Activated T-cell treated with anti-CD3 and anti-CD28 coated beads for 4 hours (primary cell): ENCODE measurements around the gene PIRT.

Experiments
- DNase-seq: peaks from one replicate; pipeline ENCODE4 v3.0.0-alpha.2; 2020

Gene PIRT

DNA sequence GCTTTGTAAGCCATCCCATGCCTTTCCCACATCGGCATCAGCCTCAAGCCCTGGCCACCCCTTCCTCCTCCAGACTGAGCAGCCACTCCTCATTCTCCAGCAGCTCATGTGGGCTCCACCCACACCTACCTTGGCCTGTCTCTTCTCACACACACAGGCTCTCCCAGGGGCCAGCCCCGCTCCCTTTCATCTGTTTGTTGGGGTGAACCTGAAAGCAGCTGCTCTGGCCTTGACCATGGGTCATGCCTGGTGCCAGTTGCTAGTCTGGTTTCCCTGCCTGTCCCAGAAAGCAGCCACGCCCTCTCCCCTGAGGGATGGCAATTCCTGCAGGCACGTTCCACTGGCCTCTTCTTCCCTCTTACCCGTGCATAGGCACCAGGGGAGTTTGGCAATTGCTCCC, 22.6 kb downstream of the PIRT start:
- DNase-seq = no peak

DNA sequence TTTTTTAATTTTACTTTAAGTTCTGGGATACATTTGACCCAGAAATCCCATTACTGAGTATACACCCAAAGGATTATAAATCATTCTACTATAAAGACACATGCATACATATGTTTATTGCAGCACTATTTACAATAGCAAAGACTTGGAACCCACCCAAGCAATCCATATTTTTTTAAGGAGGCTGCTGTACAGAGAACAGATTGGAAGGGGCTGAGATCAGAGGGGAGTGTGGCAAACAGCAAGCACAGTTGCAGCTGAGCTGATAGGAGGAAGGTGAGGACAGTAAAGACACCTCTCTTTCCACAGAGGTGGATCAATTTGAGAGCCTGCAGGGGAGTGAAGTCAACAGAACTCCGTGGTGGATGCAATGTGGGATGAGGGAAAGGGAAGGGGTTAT, 23.8 kb downstream of the PIRT start:
- no peak for DNase-seq

DNA sequence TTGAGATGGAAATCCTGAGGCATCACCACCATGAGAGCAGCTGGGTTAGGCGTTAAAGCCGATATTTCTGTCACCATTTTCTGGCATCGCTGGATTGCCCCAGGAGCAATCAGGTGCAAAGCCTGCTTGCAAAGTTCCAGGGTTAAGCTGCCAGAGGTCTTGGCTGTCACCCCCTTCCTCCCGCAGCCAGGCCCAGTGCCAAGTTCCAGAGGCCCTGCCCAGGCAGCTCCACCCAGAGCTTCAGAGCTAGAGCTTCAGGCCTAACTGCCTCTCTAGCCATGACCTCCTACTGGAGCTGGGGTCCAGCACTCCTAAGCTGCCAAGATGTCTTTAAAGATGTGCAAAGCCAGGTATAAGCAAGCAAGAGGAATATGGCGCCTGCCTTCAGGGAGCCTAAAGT, 25.2 kb downstream of the PIRT start:
- DNase-seq = no peak

DNA sequence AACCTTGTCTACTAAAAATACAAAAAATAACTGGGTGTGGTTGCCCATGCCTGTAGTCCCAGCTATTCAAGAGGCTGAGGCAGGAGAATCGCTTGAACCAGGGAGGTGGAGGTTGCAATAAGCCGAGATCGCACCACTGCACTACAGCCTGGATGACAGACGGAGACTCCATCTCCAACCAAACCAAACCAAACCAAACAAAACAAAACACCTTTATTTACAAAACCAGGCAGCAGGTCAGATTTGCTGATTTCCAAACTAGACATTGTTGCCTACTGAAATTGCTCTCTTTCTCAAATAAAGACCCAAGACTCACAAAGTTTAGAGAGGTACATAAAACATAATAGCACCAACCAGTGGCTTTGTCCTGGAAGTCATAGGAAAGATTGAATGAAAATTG, 28.3 kb downstream of the PIRT start:
- DNase-seq = no peak

DNA sequence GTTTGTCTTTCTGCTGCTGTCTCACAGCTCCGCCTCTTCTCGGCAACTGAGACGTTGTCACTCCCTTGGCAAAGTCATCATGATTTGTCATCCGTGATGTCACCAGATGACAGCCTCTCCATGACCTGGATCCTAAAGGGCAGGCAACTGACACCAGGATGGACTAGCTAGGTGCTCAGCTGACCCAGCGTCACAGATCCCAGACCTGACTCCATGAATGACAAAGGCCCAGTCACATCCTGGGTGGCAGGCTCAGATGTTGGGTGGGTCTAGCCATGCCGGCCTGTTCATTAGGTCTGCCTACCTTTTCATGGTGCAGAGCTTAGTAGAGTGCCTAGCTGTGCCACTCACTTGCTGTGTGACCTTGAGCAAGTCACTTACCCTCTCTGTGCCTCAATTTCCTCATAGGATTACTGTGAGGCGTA, 30.2 kb downstream of the PIRT start:
- no peak for DNase-seq

DNA sequence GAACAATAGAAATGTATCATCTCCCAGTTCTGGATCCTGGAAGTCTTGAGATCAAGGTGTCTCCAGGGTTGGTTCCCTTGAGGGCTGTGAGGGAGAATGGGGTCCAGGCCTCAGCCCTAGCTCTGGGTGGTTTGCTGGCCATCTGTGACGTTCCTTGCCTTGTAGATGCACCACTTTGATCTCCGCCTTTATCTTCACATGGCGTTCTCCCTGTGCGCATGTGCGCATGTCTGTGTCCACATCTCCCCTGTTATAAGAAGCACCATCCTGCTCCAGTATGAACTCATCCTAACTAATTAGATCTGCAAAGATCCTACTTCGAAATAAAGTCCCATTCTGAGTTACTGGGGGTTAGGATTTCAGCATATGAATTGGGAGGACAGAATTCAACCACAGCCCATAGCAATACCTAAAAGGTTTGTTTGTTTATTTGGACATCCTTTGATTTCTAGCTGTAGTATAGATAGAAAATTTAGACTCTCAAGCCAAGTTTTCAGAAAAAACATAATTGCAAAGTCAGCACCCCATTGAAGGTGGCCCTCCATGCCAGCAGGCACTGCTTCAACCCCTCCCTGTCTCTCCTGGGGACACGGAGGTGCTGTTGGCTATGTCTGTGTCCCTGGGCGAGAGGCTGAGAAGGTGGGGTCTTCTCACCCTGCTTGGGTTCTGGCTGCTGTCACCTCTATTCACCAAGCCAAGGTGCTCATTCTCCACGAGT, 31.2 kb downstream of the PIRT start:
- no peak for DNase-seq

DNA sequence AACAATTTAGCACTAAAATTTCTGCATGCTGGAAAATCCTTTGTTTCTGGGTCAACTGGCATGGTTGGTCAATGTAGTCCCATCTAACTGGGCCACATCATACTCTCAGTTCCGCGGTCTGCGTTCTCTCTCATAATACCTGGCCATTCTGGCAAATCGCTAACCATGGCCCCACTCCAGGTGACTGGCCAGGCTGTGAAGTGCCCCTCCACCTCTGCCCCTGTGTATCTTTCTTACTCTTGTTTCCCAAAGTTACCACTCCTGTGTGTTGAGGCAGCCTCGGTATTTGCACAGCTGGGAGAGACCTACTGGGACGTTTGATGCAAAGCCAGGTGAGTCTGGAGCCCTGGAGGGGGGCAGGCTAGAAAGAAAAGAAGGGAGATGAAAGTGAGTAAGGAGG, 32.0 kb downstream of the PIRT start:
- DNase-seq = no peak

DNA sequence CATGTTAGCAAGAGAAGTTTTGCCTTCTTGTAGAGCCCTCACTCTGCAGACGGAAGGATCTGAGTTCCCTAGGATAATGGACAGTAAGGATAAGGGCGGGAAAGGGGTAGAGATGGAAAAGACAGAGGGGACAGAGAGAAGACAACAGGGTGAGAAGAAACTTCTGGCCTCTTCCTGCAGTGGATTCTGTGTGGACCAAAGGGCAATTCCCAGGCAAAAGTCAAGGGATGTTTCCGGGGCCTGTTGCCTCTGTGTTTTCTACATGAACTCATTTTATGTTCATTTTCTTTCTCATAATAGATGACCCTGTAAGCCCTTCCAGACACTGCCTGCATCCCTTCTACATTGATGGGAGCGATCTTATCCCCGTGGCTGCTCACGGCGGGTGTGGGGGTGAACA, 33.3 kb downstream of the PIRT start:
- DNase-seq = no peak

DNA sequence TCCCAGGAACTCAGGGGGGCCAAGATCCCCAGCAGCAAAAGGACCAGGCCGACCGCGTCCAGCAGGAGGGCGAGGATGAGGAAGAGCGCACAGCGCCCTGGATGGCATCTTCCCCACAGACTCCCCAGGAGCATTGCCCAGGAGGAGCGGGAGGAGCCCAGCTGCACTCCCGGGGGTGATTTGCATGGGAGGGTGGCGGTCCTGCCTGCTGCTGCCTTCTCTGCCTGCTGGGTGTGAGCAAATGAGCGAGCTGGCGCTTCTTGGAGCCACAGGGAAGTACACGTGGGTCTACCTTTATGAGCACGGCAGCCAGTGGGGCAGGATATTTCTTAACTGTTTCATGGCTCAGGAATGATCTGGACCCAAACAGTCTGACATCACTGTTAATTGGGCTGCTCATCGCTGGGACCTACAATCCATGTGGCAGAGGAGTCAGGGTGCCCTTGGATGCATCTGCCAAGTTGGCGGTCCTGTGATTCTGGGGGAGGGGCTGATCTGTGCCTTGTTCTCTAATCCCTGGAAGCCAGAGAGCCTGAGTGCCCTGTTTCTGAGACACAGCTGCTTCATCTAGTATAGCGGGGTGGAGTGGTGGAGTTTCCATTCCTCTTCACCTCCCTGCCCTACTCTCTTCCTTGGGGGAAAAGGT, 33.9 kb downstream of the PIRT start, which contains the start of gene TMEM238L:
TMEM238L (minus strand) TSS at position 270 of the 646 bp plus-strand sequence; CDS start at position 134, 136 bp downstream.
- no peak for DNase-seq

DNA sequence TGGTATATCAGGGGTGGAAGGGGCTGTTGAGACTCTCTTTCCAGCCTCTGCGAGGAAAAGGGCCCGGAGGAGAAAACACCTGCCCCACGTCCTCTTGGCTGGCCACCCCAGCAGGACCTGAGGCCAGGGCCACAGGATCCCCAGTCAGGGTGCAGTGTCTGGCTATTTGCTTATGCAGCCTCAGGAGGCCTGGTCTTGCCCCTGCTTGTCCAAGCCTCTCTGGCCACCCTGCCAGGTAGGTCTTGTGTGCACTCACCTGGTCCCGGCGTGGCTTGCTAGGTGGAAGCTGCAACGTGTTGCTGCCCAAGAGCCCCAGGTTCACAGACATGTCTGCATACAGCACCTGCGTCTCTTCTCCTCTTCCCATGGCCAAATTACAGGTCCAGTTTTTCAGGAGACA, 34.5 kb downstream of the PIRT start:
- no peak for DNase-seq

DNA sequence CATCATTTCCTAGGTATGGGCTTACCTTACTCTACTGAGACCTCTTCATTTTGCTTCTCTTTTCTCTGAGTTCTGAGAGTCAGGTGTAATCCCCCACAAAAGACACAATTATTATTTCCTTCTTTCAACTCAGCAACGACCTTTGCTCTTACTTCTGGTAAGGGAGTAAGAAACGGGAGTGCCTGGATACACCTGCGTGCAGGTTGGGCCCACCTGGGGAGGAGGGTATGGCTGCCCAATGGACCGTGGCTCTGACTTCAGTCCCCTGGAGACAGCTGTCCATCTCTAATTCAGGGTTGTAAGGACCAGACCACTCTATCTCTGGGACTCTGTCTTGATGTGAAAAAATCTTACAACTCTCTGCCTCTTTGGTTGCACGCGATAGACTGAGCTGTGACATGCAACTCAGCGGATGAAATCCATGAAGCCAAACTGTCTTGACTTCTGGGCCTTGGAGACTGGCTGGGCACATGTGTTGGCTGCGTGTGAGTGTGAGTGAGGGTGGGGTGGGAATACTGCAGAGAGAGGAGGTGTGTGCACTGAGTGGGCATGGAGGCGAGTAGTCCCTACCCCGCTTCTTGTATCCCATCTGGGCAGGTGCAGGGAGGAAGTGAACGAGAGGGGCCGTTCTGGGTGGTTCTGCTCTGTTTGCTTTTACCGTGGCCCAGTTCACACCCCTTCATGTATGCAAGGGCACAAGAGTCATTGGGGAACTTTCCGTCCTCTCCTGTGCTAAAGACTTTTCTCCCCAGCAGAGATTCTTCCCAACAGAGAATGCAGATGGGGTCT, 35.2 kb downstream of the PIRT start:
- DNase-seq = no peak

DNA sequence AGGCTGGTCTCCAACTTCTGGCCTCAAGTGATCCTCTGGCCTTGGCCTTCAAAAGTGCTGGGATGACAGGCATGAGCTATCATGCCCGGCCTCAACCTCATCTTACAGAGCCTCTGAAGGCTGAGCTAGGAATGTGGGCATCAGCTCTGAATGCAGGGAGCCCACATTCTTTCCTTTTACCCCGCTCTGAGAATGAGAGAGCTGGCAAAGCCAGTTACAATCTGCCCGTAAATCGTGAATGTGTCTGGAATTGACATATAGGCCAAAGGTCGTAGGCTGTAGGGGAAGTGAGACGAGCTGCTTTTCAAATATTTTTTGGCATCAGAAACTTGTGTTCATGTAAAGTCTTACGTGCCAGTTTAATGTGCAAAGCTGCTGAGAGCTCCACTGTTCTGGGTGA, 38.5 kb downstream of the PIRT start:
- DNase-seq = no peak

DNA sequence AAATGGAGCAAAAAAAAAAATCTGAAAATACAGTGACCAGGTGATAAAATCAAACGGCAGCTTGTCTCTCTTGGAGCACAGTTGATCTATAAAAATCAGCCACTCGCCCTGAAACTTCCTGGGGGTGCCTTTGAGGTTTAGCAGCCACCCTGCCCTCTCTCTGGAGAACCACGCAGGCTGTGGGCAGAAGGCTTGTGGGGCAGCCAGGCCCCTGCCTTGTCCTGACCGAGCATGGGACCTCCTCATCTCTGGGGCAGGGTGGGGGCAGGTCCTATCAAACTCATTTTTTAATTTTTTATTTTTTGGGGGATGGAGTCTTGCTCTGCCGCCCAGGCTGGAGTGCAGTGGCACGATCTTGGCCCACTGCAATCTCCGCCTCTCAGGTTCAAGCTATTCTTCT, 39.0 kb downstream of the PIRT start:
- DNase-seq = no peak

DNA sequence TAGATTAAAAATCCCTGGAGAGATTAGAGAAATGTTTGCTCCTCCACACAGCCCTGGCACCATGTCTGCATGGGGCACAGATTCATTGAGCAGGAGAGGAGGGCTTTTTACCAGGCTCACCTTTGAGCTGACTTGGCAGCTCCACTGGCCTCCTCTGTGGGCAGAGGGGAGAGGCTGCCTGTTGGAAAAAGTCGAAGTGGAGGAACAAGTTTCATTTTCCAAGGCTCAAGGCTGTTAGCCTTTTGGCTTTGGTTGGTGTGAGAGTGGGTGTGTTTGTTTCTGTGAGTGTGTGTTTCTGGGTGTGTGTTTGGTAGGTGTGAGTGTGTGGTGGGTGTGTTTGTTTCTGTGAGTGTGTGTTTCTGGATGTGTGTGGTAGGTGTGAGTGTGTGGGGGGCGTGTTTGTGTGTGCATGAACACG, 39.5 kb downstream of the PIRT start:
- no peak for DNase-seq

DNA sequence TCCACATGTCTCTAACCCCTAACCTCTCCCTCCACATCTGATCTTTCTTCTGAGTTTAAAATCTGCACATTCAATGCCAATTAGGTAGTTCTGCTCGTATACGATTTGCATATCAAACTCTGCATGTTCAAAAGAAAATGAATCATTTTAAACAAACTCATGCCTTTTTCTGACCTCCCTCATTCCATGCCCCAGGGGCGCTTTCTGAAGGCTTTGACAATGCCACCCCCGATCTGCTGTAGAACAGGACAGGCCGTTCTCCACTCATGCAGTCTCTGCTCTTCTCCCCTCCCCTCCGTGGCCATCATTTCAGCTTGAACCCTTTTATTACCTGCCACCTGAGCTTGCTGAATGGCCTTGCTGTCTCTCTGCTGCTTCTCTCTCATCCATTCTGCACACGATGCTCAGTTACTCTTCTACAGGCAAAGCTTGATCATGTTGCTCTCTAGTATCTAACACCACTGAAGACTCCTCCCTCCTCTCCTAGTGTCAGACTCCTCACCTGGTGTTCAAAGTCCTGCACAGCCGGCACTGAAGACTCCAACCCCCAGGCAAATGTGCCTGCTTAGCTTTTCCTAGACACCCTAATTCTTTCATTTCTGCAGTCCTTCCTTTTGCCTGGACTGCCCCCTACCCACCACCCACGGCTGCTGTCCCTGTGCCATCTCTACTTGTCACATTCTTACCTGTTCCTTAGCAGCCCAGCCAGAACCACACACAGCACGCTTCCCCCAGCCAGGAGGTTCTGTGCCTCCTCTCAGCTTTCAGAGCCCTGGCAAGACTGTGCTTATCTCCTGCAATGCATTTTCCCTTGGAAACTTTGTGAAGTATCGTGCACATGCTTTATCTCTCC, 40.2 kb downstream of the PIRT start:
- no peak for DNase-seq

DNA sequence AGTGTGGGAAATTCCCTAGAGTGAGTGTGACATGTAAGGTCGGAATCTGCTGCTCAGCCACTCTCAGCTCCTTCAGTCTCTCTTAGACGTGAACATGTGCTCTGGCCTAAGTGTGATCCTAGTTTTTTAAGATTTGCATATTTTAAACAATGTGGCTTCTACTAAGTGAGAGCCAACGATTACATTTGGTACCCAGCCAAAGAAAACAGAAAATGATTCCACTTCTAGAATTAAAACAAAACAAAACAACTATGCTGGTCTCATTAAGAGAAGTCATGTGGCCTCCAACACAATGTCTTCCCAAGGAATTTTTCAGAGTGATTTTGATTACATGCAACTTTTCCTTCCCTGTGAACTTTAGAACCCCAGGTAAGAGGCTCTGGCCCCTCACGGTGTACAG, 44.1 kb downstream of the PIRT start:
- DNase-seq = no peak

DNA sequence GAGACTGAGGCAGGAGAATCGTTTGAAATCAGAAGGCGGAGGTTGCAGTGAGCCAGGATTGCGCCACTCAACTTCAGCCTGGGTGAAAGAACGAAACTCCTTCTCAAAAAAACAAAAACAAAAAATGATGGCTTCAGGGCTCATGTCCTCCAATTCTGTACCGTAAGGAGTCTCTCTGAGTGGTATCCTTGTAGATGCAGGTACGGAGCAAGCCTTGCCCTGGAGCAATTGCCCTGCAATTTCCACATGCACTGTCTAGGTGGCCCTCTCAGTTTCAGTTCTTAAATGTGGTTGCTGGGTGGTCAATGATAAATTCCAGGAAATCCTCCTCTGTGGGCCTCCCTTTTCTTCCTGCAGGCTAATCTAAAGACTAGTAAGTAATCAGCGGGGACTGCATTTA, 44.6 kb downstream of the PIRT start:
- DNase-seq = no peak

DNA sequence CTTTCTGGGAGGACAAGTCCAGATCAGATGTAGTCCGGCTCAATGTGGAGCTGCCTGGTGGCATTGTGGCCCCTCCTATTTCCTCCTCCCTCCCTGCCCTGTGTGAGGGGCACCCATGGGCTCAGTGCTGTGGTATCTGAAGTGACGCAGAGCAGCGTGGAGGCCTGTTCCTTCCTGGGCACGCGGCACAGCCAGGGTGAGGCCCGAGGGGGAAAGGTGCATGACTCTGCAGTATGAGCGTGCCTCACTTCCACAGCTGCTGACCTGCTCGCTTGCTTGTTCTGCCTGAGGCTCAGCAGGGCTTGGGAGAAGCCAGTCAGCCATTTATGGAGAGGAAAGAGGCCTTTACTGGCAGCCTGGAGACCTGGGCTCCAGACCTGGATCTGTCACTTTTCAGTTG, 45.7 kb downstream of the PIRT start:
- DNase-seq = no peak

DNA sequence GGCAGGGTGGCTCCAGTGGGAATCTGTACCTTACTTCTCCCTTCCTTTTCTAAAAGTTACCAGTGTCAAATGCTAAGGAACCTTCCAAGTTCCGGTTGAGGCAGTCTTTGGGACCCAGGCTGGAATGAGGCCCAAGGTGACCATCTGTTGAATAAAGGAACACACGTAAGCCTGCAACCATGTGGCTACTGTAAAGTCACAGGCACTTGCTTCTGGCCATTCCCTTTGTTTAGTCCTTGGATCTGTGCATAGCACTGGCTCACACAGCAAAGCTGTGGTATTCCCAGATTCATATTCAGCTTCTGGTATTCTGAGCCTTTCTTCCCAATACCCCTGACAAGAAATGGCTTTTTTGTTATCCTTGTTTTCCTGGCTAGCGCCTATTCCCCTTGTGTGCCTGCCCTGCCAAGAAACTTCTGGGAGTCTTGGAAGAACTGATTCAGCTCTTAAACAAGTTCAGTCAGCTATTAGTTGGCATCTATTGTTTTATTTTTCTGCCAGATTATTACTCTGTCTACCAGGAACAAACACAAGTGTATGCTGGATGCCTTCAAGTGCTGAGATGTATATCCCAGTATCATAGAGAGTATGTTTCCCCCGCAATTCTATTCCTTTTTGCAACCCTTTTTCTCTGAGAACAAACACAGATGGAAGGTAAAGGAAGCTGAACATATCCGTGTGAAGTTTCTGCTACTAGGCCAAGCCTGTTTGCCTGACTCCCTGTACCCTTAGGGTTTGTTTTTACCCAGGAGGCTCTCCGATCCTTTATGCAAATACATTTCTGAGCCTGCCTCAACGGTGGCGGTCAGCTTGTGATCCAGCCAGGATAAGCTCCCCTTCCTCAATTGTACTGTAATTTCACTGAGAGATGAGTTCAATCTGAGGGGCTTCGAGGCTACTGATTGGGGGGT, 47.1 kb downstream of the PIRT start:
- DNase-seq = no peak

DNA sequence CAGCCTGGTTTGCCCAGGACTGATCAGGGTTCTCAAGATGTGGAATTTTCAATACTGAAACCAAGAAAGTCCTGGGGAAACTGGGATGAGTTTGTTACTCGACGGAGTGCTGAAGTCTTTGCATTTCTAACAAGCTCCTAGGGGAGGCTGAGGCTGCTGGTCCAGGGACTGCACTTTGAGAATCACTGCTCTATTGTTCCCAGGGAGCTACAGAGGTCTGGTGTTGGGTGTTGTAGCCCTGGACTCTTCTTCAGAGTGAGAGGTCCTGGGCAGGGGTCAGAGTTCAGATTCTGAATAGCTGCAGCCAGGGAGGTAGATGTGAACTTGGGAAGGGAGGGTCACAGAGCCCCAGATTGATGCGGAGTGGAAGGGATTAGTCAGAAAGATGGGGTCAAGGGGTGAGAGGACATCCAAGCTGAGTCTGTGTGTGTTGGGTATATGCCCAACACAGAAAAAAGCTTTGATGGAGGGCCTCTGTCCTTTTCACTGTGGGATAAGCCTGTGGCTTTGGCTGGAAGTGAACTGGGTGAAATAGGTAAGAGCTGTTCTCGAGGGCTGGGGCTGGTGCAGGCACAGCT, 48.1 kb downstream of the PIRT start:
- no peak for DNase-seq

DNA sequence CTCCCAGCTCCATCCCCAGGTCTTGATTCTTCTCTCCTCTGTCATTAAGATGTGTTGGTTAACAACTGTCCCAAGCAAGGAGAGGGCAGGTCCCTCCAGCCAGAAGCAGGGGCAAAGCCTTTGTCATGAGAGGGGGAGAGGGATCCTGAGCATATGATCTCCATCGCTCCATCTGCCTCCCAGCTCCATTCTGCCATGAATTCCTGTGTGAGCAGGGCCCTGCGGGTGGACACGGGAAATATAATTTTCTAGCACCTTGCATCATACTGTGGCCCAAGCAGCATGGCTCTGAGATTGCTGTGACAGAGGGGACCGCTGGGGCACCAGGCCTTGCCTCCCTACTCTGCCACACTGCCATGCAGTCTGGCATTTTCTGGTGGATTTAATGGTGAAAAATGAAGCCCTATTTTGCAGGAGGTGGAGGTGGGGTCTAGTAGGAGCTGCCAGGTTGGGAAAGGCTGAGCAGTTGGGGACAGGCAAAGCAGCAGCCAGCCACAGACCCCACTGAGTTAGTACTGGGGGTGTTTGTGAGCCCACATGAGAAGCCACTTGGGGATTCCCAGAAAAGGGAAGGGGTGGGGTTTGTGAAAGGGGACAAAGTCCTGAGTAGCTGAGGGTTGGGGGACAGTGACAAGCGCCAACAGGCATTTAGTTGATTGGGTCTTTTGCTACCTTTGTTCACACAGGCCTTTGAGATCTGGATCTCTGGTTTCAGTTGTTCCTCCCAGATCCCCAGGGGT, 50.4 kb downstream of the PIRT start:
- no peak for DNase-seq
